HG02798 (cell line): Measurements from ENCODE around the gene DPH6.
"Not testable (repeated sequence)": the region's sequence is repeated elsewhere in the genome, so short reads cannot be mapped to it uniquely, and the experiment has no call there.

Experiments
- ATAC-seq: cut with Tn5 transposase; IDR thresholded peaks from one replicate; pipeline ENCODE4 v1.9.1; 2021; ENCODE audit warnings: mild to moderate bottlenecking; ENCODE audit not compliant: unreplicated experiment, poor library complexity

The DPH6 gene

GRCh38 chr15:35376707-35377106 lies 169.3 kb downstream of the DPH6 start:
- ATAC-seq = no peak

GRCh38 chr15:35374661-35375060 lies 171.3 kb downstream of the DPH6 start:
- no peak for ATAC-seq

DNA sequence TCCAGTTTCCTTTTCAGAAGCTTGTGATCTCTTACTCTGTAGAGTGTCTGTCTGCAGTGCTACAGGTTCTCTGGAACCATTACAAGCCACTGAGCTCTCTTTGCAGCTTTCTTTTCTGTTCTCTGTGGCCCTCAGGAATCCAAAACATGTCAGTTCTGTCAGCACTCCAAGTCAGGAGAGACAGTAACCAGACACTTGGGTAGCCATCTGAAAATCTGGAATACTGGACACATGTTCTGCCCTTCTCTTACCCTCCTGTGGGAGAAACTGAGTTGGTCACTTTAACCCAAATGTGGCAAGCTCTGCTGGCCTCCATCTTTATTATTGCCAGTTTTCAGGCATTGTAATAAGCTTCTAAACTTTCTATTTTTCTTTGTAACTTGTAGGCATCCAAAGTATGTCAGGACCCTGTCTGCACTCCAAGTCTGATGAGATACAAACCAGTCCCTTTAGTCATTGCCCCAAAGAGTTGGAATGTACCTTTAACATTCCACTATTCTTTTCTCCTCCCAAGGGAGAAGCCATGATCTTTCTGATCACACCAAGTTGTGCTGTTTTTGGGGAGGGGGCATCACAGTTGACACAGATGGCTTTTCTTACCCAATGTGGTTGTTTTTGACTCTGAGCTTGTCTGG lies 183.7 kb downstream of the DPH6 start:
- no peak for ATAC-seq

DNA sequence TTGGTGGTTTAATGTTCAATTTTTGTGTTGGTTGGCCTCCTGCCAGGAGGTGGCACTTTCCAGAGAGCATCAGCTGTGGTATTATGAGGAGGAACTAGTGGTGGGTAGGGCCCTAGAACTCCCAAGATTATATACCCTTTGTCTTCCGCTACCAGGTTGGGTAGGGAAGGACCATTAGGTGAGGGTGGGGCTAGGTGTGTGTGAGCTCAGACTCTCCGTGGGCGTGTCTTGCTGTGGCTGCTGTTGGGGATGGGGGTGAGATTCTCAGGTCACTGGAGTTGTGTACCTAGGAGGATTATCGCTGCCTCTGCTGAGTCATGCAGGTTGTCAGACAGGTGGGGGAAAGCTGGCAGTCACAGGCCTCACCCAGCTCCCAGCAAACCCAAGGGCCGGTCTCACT lies 187.1 kb downstream of the DPH6 start:
- no peak for ATAC-seq

DNA sequence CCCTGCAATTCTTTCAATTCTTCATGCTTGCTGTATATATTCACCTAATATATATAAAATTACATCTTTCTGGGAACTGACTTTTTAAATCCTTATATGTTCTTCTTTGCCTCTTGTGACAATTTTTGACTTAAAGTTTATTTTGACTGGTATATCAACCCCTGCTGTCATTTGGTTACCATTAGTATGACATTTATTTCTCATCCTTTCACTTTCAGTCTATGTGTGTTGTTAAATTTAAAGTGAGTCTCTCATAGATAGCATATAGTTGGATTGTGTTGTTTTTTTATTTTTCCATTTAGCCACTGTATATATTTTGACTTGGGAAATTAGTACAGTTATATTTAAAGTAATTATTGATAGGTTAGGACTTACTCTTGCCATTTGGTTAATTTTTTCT lies 194.9 kb downstream of the DPH6 start:
- no peak for ATAC-seq

GRCh38 chr15:35349916-35350315 lies 196.0 kb downstream of the DPH6 start:
- no peak for ATAC-seq

DNA sequence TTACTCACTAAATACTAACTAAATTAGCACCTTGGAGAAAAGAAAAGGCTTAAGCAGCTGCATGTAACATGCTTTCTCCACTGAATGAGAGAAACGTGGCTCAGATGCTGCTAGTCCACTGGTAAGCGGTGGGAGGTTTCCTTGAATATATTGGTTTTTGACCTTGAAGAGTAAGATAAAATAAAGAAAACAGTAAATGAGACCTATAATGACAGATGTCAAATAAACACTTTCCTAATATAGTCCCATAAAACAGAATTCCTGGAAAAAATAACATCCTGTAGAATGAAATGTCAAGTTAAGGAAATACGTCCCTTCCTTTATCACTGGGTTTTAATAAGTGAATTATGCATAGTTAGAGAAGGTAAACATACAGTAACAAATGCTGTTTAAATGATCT lies 215.0 kb downstream of the DPH6 start:
- no peak for ATAC-seq

DNA sequence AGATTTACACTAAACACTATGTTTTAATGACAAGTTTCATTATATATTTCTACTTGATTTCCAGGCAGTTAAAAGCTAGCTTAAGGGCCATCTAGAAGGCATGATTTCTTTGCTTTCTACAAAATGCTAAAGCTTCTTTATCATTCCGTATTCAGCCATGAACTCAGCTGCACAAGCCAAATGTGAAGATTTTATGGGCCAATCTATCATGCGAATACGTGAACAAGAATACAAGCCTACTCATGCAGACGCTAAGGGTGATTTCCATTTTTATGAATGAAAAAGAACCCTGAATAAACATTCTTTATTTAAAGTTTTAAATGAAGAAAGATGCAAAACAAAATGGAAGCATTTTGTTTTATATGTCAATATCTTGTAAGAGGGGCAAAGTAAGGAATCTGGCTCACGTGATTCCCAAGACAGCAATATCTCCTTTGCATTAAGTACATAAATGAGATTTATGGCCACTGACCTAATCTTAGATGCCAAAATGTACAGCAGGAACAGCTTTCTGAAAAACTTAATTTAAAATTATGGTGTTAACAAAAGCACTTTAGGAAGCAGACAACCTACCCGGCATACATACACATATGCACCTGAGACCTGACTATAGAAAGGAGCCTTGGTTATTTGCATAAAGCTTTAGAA lies 215.8 kb downstream of the DPH6 start:
- no peak for ATAC-seq

GRCh38 chr15:35329521-35329961 lies 216.4 kb downstream of the DPH6 start:
- no peak for ATAC-seq

DNA sequence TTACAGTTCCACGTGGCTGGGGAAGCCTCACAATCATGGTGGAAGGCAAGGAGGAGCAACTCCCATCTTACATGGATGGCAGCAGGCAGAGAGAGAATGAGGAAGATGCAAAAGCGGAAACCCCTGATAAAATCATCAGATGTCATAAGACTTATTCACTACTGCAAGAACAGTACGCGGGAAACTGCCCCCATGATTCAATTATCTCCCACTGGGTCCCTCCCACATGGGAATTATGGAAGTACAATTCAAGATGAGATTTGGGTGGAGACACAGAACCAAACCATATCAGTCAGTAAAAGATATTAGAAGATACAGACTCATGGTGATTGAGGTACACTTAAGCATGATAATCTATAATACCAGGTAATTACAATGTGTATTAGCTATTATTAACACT lies 217.1 kb downstream of the DPH6 start:
- ATAC-seq = not testable (repeated sequence)

GRCh38 chr15:35327789-35328188 lies 218.2 kb downstream of the DPH6 start:
- no peak for ATAC-seq

DNA sequence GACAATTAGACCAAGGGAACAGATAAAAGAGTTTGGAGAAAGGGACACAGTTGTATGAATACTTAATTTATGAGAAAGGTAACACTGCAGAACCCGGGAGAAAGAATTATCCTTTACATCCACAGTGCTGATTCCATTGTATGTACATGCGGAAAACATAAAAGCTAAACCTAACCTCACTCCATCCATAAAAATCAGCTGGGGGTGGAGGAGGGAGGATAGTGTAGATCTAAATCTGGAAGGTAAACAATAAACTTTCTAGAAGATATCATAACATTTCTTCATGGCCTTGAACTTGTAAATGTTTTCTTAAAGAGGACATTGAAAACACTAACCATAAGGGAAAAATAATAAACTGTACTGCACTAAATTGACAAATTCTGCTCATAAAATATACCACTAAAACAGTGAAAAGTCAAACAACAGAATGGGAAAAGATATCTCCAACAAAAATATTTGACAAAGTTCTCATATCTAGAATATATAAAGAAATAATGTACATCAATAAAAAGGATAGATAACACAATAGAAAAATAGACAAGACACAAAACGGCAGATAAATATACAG lies 220.5 kb downstream of the DPH6 start:
- ATAC-seq = no peak

- ATAC-seq = no peak
Measured at GRCh38 chr15:35323141-35323540, 222.8 kb downstream of the DPH6 start.

- no peak for ATAC-seq
Measured at GRCh38 chr15:35321926-35322325, 224.0 kb downstream of the DPH6 start.

GRCh38 chr15:35320911-35321310 lies 225.1 kb downstream of the DPH6 start:
- ATAC-seq = no peak
